ENCODE data around the gene MX2.

DNA sequence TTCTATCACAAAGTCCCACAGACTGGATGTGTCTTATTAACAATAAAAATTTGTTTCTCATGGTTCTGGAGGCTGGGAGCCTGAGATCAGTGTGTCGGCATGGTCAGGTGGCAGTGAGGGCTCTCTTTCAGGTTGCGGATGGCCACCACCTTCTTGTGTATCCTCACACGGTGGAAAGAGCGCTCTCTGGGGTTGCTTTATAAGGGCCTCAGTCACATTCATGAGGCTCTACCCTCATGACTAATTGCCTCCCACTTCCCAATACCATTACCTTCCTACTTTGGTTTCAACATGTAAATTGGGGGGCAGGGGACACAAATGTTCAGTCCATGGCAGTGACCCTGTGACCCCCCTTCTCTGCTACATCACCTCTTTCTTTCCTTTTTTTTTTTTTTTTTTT is 43.5 kb downstream of the MX2 start:
- TF ChIP-seq, protein P1, sequence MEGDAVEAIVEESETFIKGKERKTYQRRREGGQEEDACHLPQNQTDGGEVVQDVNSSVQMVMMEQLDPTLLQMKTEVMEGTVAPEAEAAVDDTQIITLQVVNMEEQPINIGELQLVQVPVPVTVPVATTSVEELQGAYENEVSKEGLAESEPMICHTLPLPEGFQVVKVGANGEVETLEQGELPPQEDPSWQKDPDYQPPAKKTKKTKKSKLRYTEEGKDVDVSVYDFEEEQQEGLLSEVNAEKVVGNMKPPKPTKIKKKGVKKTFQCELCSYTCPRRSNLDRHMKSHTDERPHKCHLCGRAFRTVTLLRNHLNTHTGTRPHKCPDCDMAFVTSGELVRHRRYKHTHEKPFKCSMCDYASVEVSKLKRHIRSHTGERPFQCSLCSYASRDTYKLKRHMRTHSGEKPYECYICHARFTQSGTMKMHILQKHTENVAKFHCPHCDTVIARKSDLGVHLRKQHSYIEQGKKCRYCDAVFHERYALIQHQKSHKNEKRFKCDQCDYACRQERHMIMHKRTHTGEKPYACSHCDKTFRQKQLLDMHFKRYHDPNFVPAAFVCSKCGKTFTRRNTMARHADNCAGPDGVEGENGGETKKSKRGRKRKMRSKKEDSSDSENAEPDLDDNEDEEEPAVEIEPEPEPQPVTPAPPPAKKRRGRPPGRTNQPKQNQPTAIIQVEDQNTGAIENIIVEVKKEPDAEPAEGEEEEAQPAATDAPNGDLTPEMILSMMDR (IDR thresholded peaks at IDR 0.05) = no peak
- TF ChIP-seq POLR2A (IDR thresholded peaks at IDR 0.05) = no peak
